ENCODE measurements around the gene TUG1.

GRCh38 chr22:30964858-30965257 is 4.2 kb upstream of the TUG1 start:
- TF ChIP-seq CTCF (IDR thresholded peaks at IDR 0.05; ENCODE audit: low read length), result no peak
- TF ChIP-seq EZH2phosphoT487 (IDR thresholded peaks at IDR 0.05; ENCODE audit: low read length), result no peak
- TF ChIP-seq EZH2 (optimal IDR thresholded peaks at IDR 0.05; ENCODE audit: low read depth, low read length), result no peak

All from MM.1S (cell line).